Choroid plexus epithelial cell (primary cell): ENCODE measurements around the gene PACC1.
"Not testable (repeated sequence)": the region's sequence is repeated elsewhere in the genome, so short reads cannot be mapped to it uniquely, and the experiment has no call there.

ENCODE experiments used
- DNase-seq: peaks from one replicate; pipeline ENCODE4 v3.0.0-alpha.2; 2010; ENCODE audit warnings: low read depth
- H3K4me3 ChIP-seq: 2 replicates; pipeline ENCODE4 v1.5.1; 2011; ENCODE audit warnings: low read depth, mild to moderate bottlenecking, control low read depth, low read length, moderate library complexity
- CTCF ChIP-seq: conservative IDR thresholded peaks from 2 replicates; pipeline ENCODE4 v1.5.1; 2011; ENCODE audit warnings: low read depth, mild to moderate bottlenecking, control low read depth, inconsistent platforms, low read length, moderate library complexity

Gene PACC1

GRCh38 chr1:212328248-212328647 is 86.4 kb downstream of the PACC1 start:
- no peak overlapping the region for H3K4me3 ChIP-seq
- TF ChIP-seq CTCF, result no peak
- DNase-seq, result no peak

GRCh38 chr1:212326541-212326940 is 88.1 kb downstream of the PACC1 start:
- no peak for TF ChIP-seq CTCF

GRCh38 chr1:212323066-212323465 is 91.6 kb downstream of the PACC1 start:
- no peak overlapping the region for H3K4me3 ChIP-seq
- no peak for DNase-seq
- no peak for TF ChIP-seq CTCF

More at GRCh38 chr1:212326541-212326940, 88.1 kb downstream of the PACC1 start:
- no peak for DNase-seq
- no peak overlapping the region for H3K4me3 ChIP-seq

- DNase-seq, H3K4me3 ChIP-seq: not testable (repeated sequence)
Measured at GRCh38 chr1:212321031-212321430, 93.7 kb downstream of the PACC1 start.

GRCh38 chr1:212317916-212318315 is 96.8 kb downstream of the PACC1 start:
- no peak for TF ChIP-seq CTCF
- no peak overlapping the region for H3K4me3 ChIP-seq
- no peak for DNase-seq

GRCh38 chr1:212315907-212316306 is 98.8 kb downstream of the PACC1 start:
- peak; percentile 52 for DNase-seq

GRCh38 chr1:212315184-212315583 is 99.5 kb downstream of the PACC1 start:
- TF ChIP-seq CTCF, result no peak
- no peak overlapping the region for H3K4me3 ChIP-seq
- no peak for DNase-seq

More at GRCh38 chr1:212315907-212316306, 98.8 kb downstream of the PACC1 start:
- peak; percentile 49 for TF ChIP-seq CTCF
- H3K4me3 ChIP-seq, result no peak overlapping the region
